HG03439 (cell line): ENCODE results near the gene PLAAT3.
"Not testable (repeated sequence)": the region's sequence is repeated elsewhere in the genome, so short reads cannot be mapped to it uniquely, and the experiment has no call there.

Source experiments
- ATAC-seq: cut with Tn5 transposase; IDR thresholded peaks from one replicate; pipeline ENCODE4 v1.9.1; 2021; ENCODE audit warnings: mild to moderate bottlenecking, moderate library complexity; ENCODE audit not compliant: unreplicated experiment

The PLAAT3 gene

GRCh38 chr11:63569570-63569969, 44.7 kb downstream of the PLAAT3 start:
- no peak for ATAC-seq

GRCh38 chr11:63567044-63567840, 47.0 kb downstream of the PLAAT3 start:
- ATAC-seq: peak; percentile 73

GRCh38 chr11:63564784-63565350, 49.4 kb downstream of the PLAAT3 start:
- no peak for ATAC-seq

- ATAC-seq: peak; percentile 56
Measured at GRCh38 chr11:63564056-63564774, 50.0 kb downstream of the PLAAT3 start.

GRCh38 chr11:63563201-63564055, 50.8 kb downstream of the PLAAT3 start, which contains the start of gene PLAAT2:
Gene PLAAT2, minus strand, starts transcription at chr11:63563379. Its CDS starts 55 bp downstream, at chr11:63563324.
- no peak for ATAC-seq

- no peak for ATAC-seq
Measured at GRCh38 chr11:63560506-63561180, 53.6 kb downstream of the PLAAT3 start.

- no peak for ATAC-seq
Measured at GRCh38 chr11:63558459-63559157, 55.6 kb downstream of the PLAAT3 start.

- no peak for ATAC-seq
Measured at GRCh38 chr11:63557570-63557969, 56.7 kb downstream of the PLAAT3 start.

GRCh38 chr11:63556404-63557013, 57.7 kb downstream of the PLAAT3 start:
- ATAC-seq: no peak

- ATAC-seq: no peak
Measured at GRCh38 chr11:63554877-63555223, 59.4 kb downstream of the PLAAT3 start.

- no peak for ATAC-seq
Measured at GRCh38 chr11:63553759-63554158, 60.5 kb downstream of the PLAAT3 start.

GRCh38 chr11:63552921-63553320, 61.3 kb downstream of the PLAAT3 start:
- ATAC-seq: no peak

GRCh38 chr11:63551889-63552266, 62.4 kb downstream of the PLAAT3 start:
- no peak for ATAC-seq

GRCh38 chr11:63551091-63551888, 62.9 kb downstream of the PLAAT3 start:
- no peak for ATAC-seq

- not testable (repeated sequence) for ATAC-seq
Measured at GRCh38 chr11:63550156-63550700, 64.0 kb downstream of the PLAAT3 start.

- no peak for ATAC-seq
Measured at GRCh38 chr11:63549411-63549810, 64.8 kb downstream of the PLAAT3 start.

- no peak for ATAC-seq
Measured at GRCh38 chr11:63548178-63548577, 66.1 kb downstream of the PLAAT3 start.

GRCh38 chr11:63547061-63547460, 67.2 kb downstream of the PLAAT3 start:
- no peak for ATAC-seq
